Peyer's patch (tissue), 4 donors: Measurements from ENCODE around the gene ELFN2. TPM values are rescaled to one million over a fixed set of nuclear protein-coding genes. Genes with fewer than 3 reads are reported as not detected.

Source experiments
- DNase-seq, 3 donors: peaks; one replicate each; pipeline ENCODE4 v3.0.0-alpha.2; 2017 to 2019
- H3K27ac ChIP-seq, 4 donors: fragments of 200-600 bp; sonication (generic); one replicate each; pipeline ENCODE4 v1.5.1; 2016 to 2019
- H3K27me3 ChIP-seq, 2 donors: fragments of 200-600 bp; sonication (generic); one replicate each; pipeline ENCODE4 v1.5.1; 2019
- H3K36me3 ChIP-seq, 3 donors: fragments of 200-600 bp; sonication (generic); one replicate each; pipeline ENCODE4 v1.5.1; 2016 to 2019
- H3K4me1 ChIP-seq, 4 donors: fragments of 200-600 bp; sonication (generic); one replicate each; pipeline ENCODE4 v1.5.1; 2016 to 2019
- H3K4me3 ChIP-seq, 4 donors: fragments of 200-600 bp; sonication (generic); 1 replicate in 3 of 4; 2 replicates in 1 of 4; pipeline ENCODE4 v1.5.1; 2016 to 2019; ENCODE audit warnings: mild to moderate bottlenecking in 1 of 4
- H3K9me3 ChIP-seq, 4 donors: fragments of 200-600 bp; sonication (generic); one replicate each; pipeline ENCODE4 v1.5.1; 2016 to 2019; ENCODE audit warnings: mild to moderate bottlenecking in 1 of 4
- POLR2A ChIP-seq, 2 donors: fragments of 450-650 bp; IDR thresholded peaks; one replicate each; pipeline ENCODE4 v1.5.1; 2017; ENCODE audit warnings: antibody characterized with exemption in 2 of 2, mild to moderate bottlenecking in 2 of 2, moderate library complexity in 2 of 2
- total RNA-seq, 4 donors: library from RNA; depleted of rRNA; stranded (reverse); fragments of >200 nt; gene quantifications; one replicate each; pipeline ENCODE4 v1.1.0, GENCODE V29; 2016
- TF ChIP-seq, protein P1 (sequence below), 6 experiments: fragments of 450-650 bp in 4 of 6; fragments of 200-600 bp in 2 of 6; sonication (generic) in 1 of 6; IDR thresholded peaks; one replicate each; pipeline ENCODE4 v1.5.1; 2017 to 2019; ENCODE audit warnings: antibody characterized with exemption in 6 of 6, mild to moderate bottlenecking in 3 of 6, moderate library complexity in 1 of 6

The ELFN2 gene
- total RNA-seq, 4 donors from 2014 or later = under 0.01 TPM; not detected in 3

DNA sequence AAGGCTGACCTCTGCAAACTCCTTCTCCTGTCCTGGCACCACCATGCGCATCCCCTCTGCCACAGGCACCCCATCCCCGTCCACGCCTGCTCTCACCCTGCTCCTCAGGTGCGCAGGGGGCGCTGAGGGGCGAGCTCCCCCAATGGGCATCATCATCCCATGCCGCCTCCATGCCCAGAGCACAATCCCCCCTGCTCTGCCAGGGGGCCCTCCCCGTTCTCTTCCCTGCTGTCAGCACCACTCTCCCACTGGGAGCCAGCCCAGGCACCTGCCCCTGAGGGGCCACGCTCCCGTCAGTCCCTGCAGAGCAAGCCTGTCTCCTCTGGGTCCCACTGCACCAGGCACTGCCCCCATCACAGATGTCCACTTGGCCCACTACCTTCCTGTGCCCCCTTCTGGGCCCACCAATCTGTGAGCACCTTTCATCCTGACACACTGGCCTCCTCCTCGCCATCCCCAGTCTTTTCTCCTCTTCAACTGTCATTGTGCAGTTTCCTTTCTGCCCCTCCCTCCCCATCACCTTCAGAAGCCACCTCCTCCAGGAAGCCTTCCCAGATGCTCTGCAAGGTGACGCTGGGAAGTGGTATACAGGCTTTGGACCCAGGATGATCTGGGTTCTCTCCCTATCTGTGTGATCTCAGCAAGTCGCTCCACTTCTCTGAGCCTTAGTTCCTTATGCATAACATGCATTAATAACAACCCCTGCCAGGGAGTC, 82.4 kb downstream of the ELFN2 start:
- DNase-seq = no peak
- no peak overlapping the region for H3K27ac ChIP-seq
- H3K27me3 ChIP-seq = no peaks in the 10 kb centered on the region
- TF ChIP-seq POLR2A (IDR thresholded peaks at IDR 0.05) = no peak
- TF ChIP-seq, protein P1, sequence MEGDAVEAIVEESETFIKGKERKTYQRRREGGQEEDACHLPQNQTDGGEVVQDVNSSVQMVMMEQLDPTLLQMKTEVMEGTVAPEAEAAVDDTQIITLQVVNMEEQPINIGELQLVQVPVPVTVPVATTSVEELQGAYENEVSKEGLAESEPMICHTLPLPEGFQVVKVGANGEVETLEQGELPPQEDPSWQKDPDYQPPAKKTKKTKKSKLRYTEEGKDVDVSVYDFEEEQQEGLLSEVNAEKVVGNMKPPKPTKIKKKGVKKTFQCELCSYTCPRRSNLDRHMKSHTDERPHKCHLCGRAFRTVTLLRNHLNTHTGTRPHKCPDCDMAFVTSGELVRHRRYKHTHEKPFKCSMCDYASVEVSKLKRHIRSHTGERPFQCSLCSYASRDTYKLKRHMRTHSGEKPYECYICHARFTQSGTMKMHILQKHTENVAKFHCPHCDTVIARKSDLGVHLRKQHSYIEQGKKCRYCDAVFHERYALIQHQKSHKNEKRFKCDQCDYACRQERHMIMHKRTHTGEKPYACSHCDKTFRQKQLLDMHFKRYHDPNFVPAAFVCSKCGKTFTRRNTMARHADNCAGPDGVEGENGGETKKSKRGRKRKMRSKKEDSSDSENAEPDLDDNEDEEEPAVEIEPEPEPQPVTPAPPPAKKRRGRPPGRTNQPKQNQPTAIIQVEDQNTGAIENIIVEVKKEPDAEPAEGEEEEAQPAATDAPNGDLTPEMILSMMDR (IDR thresholded peaks at IDR 0.05) = no peak
- no peak overlapping the region for H3K4me3 ChIP-seq
- no peaks in the 10 kb centered on the region for H3K9me3 ChIP-seq
- no peaks in the 10 kb centered on the region for H3K36me3 ChIP-seq
- no peaks in the 10 kb centered on the region for H3K4me1 ChIP-seq

DNA sequence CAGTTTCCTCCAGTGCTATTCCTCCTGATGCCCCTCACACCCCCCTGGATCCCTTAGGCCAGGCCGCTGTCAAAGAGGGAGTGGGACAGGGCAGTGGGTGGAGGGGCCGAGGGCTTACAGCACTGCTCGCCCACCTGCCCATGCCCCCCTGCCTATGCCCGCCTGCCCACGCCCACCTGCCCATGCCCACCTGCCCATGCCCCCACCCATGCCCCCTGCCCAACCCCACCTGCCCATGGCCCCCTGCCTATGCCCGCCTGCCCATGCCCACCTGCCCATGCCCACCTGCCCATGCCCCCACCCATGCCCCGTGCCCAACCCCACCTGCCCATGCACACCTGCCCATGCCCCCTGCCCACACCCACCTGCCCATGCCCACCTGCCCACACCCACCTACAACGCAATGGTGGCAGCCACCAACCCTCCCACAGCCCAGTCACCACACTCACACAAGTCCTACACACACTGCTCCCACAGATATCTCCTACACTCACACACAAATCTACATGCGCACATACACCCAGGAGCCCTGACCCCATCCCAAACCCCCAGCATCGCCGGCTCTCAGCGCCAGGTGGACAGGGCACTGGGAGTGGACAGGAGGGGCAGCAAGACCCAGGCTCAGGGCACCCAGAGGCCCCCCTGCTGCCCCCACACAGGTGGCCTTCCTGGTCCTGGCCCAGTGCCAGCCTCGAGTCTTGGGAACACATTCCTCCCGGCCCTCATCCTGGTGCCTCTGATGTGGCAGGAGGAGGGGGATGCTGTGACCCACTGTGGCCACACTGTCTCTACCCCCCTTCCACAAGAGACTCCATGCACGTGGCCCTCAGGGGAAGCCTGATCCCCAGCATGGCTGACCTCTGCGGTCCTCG, 83.2 kb downstream of the ELFN2 start:
- Histone ChIP-seq H3K27ac (no peak overlapping the region), H3K27me3 (no peaks in the 10 kb centered on the region), H3K9me3 (no peaks in the 10 kb centered on the region), H3K36me3 (no peaks in the 10 kb centered on the region), H3K4me3 (no peak overlapping the region), H3K4me1 (no peaks in the 10 kb centered on the region)
- DNase-seq = no peak
- TF ChIP-seq, protein P1 (IDR thresholded peaks at IDR 0.05) = no peak
- no peak for TF ChIP-seq POLR2A (IDR thresholded peaks at IDR 0.05)

DNA sequence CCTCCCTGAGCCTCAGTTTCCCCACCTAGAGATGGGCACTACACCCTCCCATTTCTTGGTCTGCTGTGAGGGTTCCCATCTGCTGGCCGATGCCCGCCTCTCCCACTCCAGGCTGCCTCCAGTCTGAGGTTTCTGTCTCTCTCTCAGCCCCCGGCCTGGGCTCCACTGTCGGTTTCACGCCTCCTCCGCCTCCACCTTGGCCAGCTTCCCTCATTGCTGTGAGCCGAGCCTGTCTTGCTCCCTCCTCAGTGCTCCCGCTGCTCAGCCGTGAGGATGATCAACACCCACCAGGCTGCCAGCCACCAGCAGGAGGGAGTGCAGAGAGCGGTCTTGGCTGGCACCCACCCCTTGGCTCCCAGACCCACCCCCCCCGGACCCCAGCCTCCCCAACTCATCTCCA, 83.9 kb downstream of the ELFN2 start:
- no peak for DNase-seq
- H3K9me3 ChIP-seq = no peaks in the 10 kb centered on the region
- H3K27ac ChIP-seq = no peak overlapping the region
- no peaks in the 10 kb centered on the region for H3K27me3 ChIP-seq
- no peaks in the 10 kb centered on the region for H3K36me3 ChIP-seq
- TF ChIP-seq POLR2A (IDR thresholded peaks at IDR 0.05) = no peak
- TF ChIP-seq, protein P1 (IDR thresholded peaks at IDR 0.05) = no peak
- H3K4me1 ChIP-seq = no peaks in the 10 kb centered on the region
- H3K4me3 ChIP-seq = no peak overlapping the region

DNA sequence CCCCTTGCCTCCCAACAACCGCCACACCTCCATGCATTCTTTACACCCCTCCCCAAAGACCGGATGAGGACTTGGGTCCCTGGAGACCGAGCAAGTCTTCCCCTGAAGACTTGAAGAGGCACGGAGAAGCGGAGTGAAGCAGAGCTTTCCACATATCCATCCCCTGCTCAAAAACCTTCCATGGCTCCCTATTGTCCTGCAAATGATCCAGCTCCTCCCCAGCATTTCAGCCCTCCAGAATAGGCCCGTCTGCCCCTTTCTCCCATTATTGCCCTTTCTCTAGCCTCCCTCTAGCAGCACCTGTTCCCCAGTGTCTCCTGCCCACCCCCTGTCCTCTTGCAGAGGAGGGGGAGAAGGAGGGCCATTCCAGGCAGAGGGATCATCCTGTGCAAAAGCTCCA, 85.2 kb downstream of the ELFN2 start:
- Histone ChIP-seq H3K36me3 (no peaks in the 10 kb centered on the region), H3K4me1 (no peaks in the 10 kb centered on the region), H3K27me3 (no peaks in the 10 kb centered on the region), H3K4me3 (no peak overlapping the region), H3K9me3 (no peaks in the 10 kb centered on the region), H3K27ac (no peak overlapping the region)
- no peak for DNase-seq
- no peak for TF ChIP-seq POLR2A (IDR thresholded peaks at IDR 0.05)
- TF ChIP-seq, protein P1 (IDR thresholded peaks at IDR 0.05) = no peak

DNA sequence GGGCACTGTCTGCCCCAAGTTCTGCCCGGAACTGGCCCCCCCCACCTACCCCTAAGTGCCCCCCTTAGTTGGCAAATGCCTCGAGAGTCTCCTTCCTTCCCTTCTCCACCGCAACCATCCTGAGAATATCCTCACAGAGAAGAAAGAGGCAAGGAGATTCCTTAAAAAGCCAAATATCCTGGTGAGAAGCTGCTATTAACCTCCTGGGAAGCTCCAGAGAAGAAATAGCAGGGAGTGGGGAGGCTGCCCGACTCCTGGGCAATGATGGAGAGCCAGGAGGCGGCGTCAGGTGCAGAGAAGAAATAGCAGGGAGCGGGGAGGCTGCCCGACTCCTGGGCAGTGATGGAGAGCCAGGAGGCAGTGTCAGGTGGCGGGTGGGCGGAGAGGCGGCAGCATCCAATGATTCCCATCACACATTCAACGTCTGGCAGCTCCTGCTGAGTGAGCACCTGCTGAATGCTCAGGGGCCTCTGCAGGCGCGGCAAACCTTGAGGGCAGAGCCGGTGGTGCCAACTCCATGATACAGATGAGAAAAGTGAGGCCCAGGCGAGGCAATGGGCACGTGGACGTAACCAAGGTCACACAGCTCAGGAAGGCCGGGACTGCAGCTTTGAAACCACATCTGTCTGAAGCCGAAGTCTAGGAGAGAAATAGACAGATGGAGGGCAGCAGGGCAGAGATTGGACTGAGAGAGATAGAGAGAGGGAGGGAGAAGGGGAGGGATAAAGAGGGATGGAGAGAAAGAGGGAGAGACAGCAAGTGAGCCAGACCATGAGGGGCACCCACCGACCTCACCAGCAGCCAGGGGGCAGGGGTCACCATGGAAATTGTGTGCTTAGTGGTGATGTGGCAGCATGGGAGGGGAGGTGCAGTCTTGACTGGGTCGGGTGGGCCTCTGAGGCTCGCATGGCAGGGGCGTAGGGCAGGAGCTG, 86.7 kb downstream of the ELFN2 start:
- H3K27me3 ChIP-seq = no peaks in the 10 kb centered on the region
- H3K36me3 ChIP-seq = no peaks in the 10 kb centered on the region
- no peak for TF ChIP-seq POLR2A (IDR thresholded peaks at IDR 0.05)
- TF ChIP-seq, protein P1 (IDR thresholded peaks at IDR 0.05) = no peak

More for the DNA sequence above, 86.7 kb downstream of the ELFN2 start:
- no peak for DNase-seq
- H3K27ac ChIP-seq = no peak overlapping the region
- H3K4me3 ChIP-seq = no peak overlapping the region
- no peaks in the 10 kb centered on the region for H3K9me3 ChIP-seq
- H3K4me1 ChIP-seq = peaks cover 0 to 5% (median 0%) of the 10 kb centered on the region in 4 donors
